GM18502 (cell line): Measurements from ENCODE around the gene SPIRE1.
"Not testable (repeated sequence)": the region's sequence is repeated elsewhere in the genome, so short reads cannot be mapped to it uniquely, and the experiment has no call there.

Experiments
- ATAC-seq: cut with Tn5 transposase; IDR thresholded peaks from one replicate; pipeline ENCODE4 v1.9.1; 2021; ENCODE audit warnings: mild to moderate bottlenecking; ENCODE audit not compliant: unreplicated experiment, poor library complexity

The SPIRE1 gene

DNA sequence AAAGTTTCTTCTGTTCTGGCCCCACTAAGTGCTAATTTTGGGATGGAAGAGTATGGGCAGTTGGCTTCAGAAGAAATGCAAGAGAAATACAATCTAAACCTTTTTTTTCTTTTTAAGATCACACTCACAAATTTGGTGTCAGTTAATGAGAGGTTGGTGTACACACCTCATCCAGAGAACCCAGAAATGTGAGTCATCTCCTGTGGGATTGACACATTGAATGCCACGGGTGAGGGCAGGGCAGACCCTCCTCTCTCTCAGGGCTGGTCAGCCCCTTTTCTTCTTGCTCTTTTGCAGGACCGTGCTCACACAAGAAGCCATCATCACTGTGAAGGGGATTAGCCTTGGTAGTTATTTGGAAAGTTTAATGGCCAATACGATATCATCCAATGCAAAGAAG lies 231.0 kb downstream of the SPIRE1 start:
- ATAC-seq: no peak

DNA sequence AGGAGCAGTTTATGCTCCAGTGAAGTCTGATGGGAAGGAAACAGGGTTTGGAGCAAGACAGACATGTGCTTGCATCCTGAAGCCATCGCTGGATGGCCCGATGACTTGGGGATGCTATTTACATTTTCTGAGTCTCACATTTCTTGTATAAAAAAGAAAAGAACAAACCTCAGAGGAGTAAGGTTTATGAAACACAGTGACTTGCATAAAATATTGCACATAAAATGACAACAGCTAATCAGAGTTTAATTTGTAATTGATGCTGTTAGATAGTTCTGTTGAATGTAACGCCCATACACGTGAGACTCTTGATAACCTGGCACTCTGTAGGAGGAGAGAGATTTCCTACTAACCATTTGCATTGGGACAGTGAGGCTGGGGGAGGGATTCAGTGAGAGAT lies 233.7 kb downstream of the SPIRE1 start:
- no peak for ATAC-seq

DNA sequence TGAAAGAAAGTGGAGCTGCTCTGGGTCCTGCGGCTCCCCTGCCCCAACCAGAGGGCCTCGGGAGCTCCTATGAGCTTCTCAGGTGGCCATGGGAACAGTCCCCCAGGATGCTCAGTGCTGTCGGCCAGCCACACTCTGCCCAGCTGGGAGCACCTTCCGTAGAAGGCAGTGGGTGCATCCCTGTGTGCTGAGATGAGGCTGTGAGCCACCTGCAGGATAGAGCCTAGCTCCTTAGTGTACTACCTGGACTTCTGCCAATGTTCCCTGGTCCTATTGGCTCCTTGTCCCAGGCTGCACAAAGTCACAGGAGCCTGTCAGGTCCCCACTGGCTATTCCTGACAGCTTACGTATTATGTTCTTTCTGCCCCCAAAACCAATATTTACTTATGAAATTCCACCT lies 234.1 kb downstream of the SPIRE1 start:
- no peak for ATAC-seq

DNA sequence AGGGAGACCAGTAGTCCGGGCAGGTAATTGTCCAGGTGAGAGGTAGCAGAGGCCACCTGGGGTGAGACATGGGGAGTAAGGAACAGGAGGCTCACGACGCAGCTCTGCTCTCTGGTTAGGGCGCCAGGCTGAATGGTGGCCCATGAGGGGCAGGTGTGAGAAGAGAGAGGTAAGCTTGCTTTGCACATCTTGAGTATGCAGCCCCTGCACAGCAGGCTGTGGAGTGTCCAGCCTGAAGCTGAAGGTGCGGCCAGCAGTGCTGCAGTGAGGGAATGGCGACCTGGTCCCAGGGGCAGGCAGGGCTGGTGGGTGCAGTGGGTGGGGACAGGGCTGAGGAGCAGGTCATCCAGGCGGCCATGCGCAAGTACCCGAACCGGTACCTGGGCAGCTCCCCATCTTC lies 234.5 kb downstream of the SPIRE1 start:
- no peak for ATAC-seq

DNA sequence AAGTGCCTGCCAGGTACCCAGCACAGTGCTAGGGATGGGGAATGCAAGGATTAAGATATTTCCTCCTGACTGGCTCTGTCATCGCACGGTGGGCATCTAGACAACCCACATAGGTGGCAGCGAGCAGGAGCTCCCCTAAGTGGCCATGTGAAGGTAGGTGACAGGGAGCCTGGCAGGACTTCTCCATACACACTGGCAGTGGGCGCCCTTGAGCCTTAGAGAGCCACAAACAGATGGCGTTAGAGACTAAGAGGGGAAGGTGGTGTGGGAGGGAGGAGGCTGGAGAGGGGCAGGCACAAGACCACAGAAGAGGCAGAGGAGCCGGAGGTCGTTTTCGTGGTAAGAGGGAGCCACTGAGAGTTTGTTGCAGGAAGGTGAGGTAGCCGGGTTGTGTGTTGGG lies 235.0 kb downstream of the SPIRE1 start:
- ATAC-seq: no peak

DNA sequence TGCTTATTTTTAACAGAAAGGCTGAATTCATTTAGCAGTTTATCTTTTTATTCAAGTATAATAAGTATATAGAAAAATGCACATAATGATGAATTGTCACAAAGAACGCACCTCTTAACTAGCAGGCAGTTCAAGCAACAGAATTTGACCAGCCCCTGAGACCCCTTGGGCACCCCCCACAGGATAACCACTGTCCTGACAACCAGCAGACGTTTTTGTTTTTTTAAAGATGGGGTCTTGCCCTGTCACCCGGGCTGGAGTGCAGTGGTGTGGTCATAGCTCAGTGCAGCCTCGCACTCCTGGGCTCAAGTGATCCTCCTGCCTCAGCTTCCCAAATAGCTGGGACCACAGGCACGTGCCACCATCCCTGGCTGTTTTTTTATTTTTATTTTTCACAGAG lies 236.2 kb downstream of the SPIRE1 start:
- ATAC-seq: no peak

DNA sequence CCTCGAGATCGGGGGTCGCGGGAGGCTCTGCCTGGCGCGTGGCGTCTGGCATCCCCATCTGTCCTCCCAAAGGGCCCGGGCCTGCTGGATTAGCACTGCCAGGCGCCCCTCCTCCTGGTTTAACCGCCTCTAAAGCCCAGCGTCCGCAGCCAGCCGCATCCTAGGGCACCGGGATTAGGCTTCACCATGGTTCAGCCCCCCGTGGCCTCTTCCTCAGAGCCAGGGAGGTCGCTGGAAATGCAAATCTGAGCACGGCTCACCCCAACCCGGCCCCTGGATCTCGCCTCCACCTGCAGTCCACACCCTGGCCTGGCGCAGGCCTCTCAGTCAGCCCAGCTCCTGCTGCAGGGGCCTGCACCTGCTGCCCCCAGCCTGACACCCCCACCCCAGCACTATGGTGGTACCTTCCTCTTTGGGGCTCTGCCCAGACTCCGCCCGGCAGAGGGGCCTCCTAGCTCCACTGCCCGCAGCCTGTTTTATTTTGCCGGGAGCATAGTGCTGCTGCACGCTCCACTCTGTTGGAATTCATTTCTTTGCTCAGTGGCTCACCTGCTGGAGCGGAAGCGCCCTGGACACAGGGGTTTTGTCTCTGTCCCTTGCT lies 237.0 kb downstream of the SPIRE1 start:
- ATAC-seq: no peak

DNA sequence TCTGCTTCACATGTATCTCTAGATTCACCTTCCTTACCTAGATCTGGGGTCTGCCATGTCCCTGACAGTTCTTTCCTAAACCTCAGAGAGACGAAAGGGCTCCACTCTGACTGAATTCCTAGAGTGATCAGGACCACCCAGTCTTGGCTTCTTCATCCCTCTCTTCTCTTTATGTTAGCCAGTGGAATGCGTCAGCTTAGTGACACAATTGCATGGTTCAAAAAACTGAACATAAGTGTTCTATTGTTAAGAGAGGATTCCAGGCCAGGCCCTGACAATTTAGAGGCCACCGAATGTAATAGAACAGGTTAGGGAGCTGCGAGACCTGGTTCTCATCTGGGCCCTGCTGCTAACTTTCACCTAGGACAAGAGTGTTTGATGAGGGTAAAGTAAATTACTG lies 240.2 kb downstream of the SPIRE1 start:
- ATAC-seq: no peak

DNA sequence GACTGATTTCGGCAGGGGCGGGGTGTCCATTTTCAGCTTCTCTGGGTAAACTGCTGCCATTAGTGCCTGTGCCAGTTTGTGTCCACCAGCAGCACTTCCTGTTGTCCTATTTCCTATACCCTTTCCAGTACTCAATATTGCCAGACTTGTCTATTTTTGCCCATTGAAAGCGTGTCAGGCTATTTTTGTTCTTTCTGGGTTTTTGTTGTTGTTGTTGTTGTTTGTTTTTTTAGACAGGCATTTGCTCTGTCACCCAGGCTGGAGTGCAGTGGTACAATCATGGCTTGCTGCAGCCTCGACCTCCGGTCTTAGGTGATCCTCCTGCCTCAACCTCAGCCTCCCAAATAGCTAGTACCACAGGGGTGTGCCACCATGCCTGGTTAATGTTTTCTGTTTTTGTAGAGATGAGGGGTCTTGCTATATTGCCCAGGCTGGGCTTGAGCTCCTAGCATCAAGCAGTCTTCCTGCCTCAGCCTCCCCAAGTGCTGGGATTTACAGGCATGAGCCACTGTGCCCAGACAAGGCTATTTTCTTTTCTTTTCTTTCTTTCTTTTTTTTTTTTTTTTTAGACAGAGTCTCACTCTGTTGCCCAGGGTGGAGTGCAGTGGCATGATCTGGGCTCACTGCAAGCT lies 241.7 kb downstream of the SPIRE1 start:
- no peak for ATAC-seq

DNA sequence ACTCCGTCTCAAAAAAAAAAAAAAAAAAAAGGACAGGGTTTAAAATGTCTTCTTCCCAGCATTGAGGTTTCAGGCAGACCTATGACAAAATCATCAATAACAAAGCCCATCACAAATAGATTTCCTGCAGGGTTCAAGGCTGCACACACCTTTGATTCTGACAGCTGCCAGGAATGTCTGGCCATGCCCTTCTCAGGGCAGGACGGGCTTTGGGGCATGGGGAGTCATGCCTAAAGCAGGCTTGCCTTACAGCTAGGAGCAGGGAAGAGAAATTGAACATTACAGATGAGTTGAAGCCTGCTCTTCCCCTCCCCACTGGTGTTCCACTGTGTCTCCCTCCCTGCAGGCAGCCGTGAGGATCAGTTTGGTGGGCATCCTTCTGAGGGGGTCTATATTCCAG lies 246.5 kb downstream of the SPIRE1 start:
- no peak for ATAC-seq

DNA sequence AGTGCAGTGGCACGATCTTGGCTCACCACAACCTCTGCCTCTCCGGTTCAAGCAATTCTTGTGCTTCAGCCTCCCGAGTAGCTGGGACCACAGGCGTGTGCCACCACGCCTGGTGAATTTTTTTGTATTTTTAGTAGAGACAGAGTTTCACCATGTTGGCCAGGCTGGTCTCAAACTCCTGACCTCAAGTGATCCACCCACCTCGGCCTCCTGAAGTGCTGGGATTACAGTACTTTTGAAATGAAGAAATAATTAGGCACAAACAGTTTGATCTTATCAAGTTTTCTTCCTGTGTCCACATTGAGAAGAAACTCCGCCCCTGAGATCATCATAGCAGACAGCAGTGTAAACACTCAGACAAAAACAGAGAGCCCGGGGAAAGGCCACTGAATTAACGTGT lies 247.2 kb downstream of the SPIRE1 start:
- ATAC-seq: not testable (repeated sequence)

DNA sequence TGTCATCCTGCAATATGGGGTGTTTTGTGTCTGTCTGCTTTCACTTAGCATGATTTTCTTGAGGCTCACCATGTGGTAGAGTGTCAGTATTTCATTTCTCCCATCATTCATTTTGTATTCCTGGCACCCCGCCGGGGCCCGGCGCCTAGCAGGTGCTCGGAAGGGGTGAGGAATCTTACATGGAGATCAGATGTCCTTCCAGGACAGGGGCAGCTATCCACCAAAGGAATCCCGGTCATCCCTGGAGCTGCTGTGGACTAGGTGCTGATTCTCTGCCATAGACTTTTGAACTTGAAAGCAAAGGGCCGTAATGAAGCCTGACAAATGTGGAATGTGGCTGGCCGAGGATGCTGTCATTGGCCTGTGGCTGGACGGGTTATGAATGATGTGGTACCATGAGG lies 247.8 kb downstream of the SPIRE1 start:
- ATAC-seq: no peak

DNA sequence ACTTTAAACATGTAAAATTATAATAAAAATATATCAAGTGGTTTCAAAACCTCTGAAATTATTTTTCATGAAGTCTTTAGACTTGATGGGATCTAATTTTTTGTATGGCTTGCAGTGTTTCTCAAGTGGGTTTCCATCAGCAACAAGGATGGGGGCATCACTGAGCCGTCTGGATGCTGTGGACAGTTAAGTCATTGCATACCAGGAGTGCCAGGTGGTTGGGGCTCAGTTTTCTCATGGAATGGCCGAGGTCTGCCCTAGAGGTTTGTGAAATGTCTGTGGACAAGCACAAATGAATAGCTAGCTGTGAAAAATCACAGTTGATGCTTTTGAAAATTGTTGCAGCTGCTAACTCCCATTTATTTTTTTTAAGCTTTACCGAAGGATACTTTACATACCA lies 248.4 kb downstream of the SPIRE1 start:
- no peak for ATAC-seq

DNA sequence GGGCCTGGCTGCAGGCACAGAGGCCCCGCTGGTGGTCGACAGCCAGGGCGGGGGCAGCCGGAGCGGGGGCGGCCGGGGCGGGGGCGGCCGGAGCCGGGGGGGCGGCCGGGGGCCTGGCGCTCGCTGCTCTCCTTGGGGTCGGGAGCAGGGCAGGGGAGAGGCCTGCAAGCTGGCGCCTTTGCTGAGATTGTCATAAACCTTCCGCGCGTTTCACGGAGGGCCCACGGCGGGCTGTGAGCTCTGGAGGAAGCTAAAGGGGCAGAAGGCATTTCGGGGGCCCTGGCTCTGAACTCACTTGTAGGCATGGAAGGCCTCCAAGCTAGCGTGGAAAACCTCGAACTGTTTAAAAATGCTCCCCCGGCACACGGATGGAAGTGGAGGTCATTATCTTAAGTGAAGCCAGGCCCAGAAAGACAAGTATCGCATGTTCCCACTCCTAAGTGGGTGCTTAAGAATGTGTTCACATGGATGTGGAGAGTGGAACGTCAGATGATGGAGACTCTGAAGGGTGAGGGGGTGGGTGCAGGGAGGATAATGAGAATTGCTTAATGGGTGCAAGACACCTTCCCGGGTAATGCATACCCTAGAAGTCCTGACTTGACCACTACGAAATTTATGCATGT lies 249.5 kb downstream of the SPIRE1 start:
- no peak for ATAC-seq

DNA sequence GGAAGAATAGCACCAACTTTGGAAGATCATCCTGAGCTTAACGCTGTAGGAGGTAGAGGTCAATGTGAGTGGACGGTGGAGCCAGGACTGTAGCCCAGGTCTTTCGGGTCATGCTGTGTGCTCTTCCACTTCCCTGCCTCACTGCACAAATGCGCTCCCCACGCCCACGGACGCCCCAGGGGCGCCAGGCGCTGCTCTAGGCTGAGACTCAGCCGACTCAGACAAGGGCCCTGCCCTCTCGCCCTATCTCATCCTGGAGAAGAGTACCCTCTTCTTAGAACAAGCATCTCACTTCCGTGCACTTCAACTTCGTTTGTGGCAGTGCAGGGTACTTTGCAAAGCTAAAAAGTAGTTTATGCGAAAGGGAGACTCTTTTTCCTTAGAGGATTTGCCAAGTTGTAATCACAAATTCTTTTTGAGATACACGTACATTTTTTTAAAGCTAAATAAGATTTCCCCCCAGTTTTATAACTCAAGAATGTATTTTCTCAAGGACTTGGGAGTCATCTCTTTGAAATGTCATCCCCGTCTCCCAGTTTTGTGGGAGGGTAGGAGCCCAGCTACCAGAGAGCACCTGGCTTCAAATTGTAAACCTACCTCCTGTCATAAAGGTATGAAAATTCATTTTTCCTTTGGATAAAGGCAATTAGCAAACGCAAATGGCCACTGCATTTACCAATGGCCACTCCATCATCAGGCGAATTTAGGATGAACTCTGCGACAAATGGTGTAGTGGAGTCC lies 251.4 kb downstream of the SPIRE1 start:
- no peak for ATAC-seq

DNA sequence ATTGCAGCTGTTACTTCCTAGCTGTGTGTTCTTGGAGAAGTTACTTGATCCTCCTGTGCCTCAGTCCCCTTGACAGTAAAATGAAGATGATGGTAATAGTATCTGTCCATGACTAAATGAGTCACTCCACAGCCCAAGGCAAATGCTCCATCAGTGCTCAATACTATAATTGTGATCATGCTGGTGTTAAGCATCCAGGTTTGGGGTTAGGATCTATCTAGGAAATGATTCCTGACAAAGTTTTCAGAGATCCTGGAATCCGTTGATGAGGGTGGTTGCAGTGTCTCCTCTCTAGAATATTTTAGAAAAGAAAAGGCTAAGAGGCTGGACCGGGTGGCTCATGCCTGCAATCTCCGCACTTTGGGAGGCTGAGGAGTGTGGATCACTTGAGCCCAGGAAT lies 252.8 kb downstream of the SPIRE1 start:
- no peak for ATAC-seq

DNA sequence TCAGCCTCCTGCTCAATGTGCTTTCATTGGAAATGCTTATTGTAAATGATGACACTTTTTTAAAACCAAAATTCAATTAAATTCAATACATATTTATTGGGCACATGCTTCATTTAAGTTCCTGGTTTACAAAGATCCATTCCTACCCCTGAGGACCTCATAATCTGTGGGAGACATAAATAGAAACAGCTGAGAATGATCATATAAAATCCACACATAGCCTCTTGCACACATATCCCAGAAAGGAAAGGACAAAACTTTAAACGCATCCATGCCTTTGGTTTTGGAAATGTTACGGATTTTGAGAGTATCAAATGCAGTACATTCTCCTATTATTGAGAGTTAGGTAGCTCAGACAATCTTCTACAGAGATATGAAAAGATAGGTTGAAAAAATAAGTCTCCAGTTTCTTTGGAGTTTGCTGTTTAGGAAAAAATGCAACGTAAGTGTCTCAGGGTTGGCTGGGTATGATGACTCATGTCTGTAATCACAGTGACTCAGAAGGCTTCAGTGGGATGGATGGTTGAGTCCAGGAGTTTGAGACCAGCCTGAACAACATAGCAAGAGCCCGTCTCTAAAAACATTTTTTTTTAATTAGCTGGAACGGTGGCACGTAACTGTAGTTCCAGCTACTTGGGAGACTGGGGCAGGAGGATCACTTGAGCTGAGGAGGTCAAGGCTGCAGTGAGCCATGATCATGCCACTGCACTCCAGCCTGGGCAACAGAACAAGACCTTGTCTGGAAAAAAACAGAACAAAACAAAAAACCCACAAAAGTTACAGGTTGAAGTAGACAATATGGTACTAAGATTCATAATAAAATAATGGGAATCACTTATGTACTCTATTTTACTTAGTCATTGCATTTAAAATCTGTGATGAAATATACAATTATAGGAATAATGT lies 254.1 kb downstream of the SPIRE1 start:
- ATAC-seq: no peak

DNA sequence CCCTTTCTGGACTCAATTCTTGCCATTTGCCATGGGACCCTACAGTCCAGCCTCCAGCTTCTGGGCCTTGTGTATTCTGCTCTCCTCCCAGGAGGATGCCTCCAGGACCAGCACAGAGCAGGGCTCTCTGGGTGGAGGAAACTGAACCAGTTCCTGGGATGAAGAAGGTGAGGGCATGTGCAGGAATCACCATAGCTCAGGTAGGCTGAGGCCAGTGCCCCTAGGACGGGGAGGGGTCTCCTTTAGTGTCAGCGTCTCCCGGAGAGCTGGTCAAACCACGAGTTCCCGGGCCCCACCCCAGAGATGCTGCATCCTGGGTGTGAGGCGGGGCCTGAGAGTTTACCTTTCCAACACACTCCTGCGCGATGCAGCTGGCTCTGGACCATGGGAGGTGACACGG lies 256.0 kb downstream of the SPIRE1 start:
- ATAC-seq: no peak

DNA sequence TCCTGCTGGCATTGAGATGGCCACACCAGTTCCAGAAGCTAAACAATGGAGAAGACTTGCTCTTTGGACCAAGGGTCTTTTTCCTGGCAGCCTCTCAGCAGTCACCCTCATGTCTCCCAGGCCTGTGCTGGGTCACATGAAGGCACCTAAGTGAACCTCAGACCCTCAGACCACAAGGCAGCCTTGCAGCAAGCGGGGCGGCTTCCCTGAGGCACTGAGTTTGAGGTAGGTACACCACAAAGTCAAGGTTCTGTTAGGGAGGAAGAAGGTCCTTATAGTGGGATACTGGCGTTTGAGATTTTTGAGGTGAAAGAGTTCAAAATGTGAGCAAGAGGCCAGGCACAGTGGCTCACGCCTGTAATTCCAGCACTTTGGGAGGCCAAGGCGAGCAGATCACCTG lies 258.7 kb downstream of the SPIRE1 start:
- no peak for ATAC-seq

DNA sequence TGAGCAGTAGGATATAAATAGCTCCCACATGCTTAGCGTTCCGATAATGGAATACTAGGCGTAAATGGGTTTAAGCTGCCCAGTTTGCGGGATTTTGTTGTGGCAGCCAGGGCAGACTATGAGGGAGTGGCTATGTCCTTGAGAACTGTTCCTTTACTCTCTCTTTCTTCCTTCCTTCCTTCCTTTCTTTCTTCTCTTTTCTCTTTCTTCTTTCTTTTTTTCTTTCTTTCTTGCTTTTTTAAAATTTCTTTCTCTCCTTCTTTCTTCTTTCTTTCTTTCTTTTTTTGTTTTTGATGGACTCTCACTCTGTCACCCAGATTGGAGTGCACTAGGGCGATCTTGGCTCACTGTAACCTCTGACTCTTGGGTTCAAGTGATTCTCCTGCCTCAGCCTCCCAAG lies 259.3 kb downstream of the SPIRE1 start:
- ATAC-seq: no peak
